Astrocyte of the cerebellum (primary cell): ENCODE results near the gene GAL3ST2.
"Not testable (repeated sequence)": the region's sequence is repeated elsewhere in the genome, so short reads cannot be mapped to it uniquely, and the experiment has no call there.

Experiments used
- DNase-seq: peaks from one replicate; pipeline ENCODE4 v3.0.0-alpha.2; 2011; ENCODE audit warnings: low read depth
- H3K4me3 ChIP-seq: 2 replicates; pipeline ENCODE4 v1.5.1; 2011; ENCODE audit warnings: mild to moderate bottlenecking, low read depth, low read length, moderate library complexity
- in situ Hi-C: cut with HindIII; loops from 2 replicates; pipeline ENCODE4 v1.10.0; 2017; ENCODE audit warnings: low sequenced_read_pairs
- TF ChIP-seq, protein P1 (sequence below): IDR thresholded peaks from 2 replicates; pipeline ENCODE4 v1.5.1; 2012; ENCODE audit warnings: low read length, low read depth, moderate library complexity, mild to moderate bottlenecking; ENCODE audit errors: missing control alignments

GAL3ST2 gene

DNA sequence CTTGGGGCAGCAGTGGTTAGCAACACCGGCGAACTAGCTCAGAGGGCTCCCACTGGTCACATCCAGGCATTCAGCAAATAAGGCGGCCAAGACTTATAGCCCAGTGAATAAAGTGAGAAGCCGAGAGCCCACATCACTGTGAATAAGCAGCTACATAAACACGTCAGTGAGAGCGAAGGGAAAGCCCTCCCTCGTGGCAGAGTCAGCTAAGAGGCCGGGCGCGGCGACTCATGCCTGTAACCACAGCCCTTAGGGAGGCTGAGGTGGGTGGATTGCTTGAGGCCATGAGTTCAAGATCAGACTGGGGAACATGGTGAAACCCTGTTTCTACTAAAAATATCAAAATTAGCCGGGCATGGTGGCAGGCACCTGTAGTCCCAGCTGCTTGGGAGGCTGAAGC, 37.0 kb upstream of the GAL3ST2 start:
- peak; percentile 13 for DNase-seq
- H3K4me3 ChIP-seq, result no peak overlapping the region
- TF ChIP-seq, protein P1, sequence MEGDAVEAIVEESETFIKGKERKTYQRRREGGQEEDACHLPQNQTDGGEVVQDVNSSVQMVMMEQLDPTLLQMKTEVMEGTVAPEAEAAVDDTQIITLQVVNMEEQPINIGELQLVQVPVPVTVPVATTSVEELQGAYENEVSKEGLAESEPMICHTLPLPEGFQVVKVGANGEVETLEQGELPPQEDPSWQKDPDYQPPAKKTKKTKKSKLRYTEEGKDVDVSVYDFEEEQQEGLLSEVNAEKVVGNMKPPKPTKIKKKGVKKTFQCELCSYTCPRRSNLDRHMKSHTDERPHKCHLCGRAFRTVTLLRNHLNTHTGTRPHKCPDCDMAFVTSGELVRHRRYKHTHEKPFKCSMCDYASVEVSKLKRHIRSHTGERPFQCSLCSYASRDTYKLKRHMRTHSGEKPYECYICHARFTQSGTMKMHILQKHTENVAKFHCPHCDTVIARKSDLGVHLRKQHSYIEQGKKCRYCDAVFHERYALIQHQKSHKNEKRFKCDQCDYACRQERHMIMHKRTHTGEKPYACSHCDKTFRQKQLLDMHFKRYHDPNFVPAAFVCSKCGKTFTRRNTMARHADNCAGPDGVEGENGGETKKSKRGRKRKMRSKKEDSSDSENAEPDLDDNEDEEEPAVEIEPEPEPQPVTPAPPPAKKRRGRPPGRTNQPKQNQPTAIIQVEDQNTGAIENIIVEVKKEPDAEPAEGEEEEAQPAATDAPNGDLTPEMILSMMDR, result no peak
- in situ Hi-C loops, result no loop called here

DNA sequence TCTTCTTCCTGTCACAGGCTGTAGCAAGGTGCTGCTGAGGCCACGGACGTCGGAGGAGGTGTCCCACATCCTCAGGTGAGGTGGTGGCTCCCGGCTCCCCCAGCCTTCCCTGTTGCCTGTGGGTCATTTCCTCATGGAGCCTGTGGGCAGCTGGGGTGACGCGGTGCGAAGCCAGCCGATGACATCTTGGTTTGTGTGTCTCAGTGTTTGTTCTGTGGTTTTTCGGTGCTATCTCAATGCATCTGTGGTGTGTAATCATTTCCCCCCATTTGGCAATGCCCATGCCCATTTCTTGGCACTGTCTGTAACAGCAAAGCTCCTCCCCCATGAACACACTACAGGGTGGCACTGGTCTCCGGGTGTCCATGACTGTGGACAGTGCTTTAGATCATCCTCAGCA, 35.6 kb upstream of the GAL3ST2 start:
- no peak for DNase-seq
- in situ Hi-C loops, result no loop called here
- H3K4me3 ChIP-seq, result no peak overlapping the region
- TF ChIP-seq, protein P1, result no peak

DNA sequence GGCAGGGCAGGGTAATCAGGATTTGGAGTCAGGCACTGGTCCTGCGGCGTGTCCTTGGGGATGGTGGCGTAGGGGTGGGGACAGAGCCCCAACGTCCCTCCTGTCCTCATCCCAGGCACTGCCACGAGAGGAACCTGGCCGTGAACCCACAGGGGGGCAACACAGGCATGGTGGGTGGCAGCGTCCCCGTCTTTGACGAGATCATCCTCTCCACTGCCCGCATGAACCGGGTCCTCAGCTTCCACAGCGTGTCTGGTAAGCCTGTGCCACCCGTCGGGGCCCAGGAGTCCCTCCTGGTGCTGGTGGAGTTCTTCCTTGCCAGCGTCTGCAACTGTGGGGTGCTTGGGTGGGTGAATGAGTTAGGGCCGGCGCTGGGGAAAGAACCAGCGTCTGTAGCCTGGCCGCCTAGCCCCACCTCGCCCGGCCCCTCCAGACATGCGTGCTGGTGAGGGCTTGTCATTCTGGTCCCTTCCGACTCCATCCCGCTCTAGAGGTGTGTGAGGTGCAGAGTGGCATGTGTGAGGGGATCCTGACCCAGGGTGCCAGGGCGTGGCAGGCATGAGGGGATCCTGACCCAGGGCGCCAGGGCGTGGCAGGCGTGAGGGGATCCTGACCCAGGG, 34.2 kb upstream of the GAL3ST2 start:
- no peak overlapping the region for H3K4me3 ChIP-seq
- in situ Hi-C loops, result no loop called here
- DNase-seq, result no peak
- TF ChIP-seq, protein P1, result no peak

DNA sequence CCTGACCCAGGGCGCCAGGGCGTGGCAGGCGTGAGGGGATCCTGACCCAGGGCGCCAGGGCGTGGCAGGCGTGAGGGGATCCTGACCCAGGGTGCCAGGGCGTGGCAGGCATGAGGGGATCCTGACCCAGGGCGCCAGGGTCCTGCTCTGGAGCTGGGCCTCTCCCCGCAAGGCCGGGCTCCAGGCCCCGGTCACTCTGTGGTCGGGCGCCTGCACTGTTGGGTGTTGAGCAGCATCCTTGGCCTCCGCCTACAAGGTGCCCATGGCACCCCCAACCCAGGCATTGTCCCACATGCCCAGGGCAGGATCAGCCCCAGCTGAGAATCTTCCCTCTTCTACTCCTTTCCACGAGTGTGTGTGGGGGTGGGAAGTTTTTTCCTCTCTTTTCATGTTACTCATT, 33.6 kb upstream of the GAL3ST2 start:
- H3K4me3 ChIP-seq, in situ Hi-C loops, DNase-seq: not testable (repeated sequence)

DNA sequence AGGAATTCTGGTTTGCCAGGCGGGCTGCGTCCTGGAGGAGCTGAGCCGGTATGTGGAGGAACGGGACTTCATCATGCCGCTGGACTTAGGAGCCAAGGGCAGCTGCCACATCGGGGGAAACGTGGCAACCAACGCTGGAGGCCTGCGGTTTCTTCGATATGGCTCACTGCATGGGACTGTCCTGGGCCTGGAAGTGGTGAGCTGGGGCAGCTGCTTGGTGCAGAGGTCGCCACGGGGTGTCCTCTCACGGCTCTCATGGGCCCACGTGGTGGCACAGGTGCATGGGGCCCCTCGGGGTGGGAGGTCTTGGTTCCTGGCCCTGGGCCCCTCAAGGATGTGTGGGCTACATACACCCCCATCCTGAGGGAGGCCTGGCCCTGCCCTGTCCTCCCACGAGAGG, 33.0 kb upstream of the GAL3ST2 start:
- TF ChIP-seq, protein P1, result no peak
- DNase-seq, result no peak
- no peak overlapping the region for H3K4me3 ChIP-seq
- in situ Hi-C loops, result no loop called here

DNA sequence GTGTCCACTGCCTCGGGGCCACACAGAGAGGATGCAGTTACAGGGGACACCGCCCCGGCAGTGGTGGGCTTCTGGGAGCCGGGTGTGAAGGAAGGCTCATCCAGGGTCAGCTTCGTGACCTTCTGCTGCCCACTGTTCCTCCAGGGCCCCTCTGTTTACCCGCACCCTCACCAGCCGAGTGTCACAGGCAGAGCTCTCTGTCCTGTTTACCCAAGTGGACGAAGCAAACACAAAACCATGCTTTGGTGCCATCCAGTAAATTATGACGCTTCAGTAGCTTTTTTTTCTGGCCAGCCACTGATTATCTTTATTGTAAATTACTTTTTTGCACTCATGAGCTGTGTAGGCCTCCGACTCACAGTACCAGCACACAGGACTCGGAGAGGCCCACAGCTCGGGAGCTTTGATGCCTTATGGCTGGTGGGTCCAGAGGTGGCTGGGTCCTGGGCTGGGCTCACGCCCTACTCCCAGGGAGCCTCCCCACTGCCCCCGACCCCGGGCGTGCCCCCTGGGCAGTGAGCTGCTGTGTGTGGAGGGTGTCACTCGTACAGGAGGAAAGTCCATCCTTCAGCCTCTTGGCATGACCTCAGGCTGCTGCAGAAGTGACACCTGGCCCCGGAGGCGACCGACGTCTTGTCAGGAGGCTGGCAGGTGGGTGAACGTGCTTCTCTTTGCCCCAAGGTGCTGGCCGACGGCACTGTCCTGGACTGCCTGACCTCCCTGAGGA, 32.4 kb upstream of the GAL3ST2 start:
- DNase-seq, result no peak
- in situ Hi-C loops, result no loop called here
- no peak overlapping the region for H3K4me3 ChIP-seq
- TF ChIP-seq, protein P1, result no peak

DNA sequence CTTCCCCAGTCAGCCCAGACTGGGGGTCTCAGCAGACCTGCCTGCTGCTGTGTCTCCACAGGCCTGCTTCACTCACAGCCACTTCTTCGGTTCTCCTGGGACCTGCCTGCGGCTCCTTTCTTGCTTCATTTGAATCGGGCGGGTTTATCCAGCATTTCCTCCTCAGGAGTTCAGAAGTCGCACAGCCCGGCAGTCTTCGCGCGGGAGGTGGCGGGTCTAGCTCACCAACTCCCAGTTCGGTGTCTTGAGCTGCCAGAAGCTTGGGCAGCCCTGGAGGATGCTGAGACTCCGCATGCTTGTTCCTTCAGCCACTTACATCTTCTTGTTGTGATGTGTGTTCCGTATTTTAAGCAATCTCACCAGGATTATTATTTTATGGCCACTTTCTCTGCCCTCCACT, 31.3 kb upstream of the GAL3ST2 start:
- DNase-seq, result no peak
- in situ Hi-C loops, result no loop called here
- TF ChIP-seq, protein P1, result no peak
- H3K4me3 ChIP-seq, result no peak overlapping the region
